ENCODE data around the gene RPS23. TPM values are rescaled to one million over a fixed set of nuclear protein-coding genes. Genes with fewer than 3 reads are reported as not detected.

RPS23 gene
- total and polyA plus RNA-seq, 4 donors: 1,189 to 3,271 (median 1,978) TPM

GRCh38 chr5:82225525-82226172, 52.5 kb downstream of the RPS23 start:
- WGBS, 2 donors: 24 to 31% methylated on average over 7 of the region's 7 CpGs
- ATAC-seq (ENCODE audit: insufficient read depth, low FRiP score) (peak; percentile 90), DNase-seq (peak; percentile 72 to 82 (median 81))

More at GRCh38 chr5:82225525-82226172, 52.5 kb downstream of the RPS23 start:
- Histone ChIP-seq H3K4me3 (no peak overlapping the region), H3K27me3 (ENCODE audit: control insufficient read depth in 3 of 3, insufficient read depth in 3 of 3, low read length in 2 of 3) (no peaks in the 10 kb centered on the region), H3K4me1 (ENCODE audit: control insufficient read depth in 5 of 5, insufficient read depth in 5 of 5, low read length in 5 of 5) (peaks cover 0 to 17% (median 0%) of the 10 kb centered on the region in 5 donors), H3K36me3 (ENCODE audit: control insufficient read depth in 4 of 4, insufficient read depth in 4 of 4, low read length in 4 of 4) (no peaks in the 10 kb centered on the region), H3K9me3 (ENCODE audit: control insufficient read depth in 4 of 4, insufficient read depth in 3 of 4, low read length in 3 of 4) (no peaks in the 10 kb centered on the region), H3K27ac (ENCODE audit: low read depth in 1 of 2, low read length in 1 of 2) (no peak overlapping the region), H3K9ac (ENCODE audit: insufficient read depth in 1 of 2, low read length in 2 of 2) (peak overlapping the region in 1 of 2 donors; percentile 19)
- TF ChIP-seq, protein P1, sequence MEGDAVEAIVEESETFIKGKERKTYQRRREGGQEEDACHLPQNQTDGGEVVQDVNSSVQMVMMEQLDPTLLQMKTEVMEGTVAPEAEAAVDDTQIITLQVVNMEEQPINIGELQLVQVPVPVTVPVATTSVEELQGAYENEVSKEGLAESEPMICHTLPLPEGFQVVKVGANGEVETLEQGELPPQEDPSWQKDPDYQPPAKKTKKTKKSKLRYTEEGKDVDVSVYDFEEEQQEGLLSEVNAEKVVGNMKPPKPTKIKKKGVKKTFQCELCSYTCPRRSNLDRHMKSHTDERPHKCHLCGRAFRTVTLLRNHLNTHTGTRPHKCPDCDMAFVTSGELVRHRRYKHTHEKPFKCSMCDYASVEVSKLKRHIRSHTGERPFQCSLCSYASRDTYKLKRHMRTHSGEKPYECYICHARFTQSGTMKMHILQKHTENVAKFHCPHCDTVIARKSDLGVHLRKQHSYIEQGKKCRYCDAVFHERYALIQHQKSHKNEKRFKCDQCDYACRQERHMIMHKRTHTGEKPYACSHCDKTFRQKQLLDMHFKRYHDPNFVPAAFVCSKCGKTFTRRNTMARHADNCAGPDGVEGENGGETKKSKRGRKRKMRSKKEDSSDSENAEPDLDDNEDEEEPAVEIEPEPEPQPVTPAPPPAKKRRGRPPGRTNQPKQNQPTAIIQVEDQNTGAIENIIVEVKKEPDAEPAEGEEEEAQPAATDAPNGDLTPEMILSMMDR (IDR thresholded peaks at IDR 0.05; ENCODE audit: control extremely low read depth, extremely low read depth): peak; percentile 82

Small RNAs within 50 kb of the gene (small RNA-seq; reads per million reads assigned to genes)
- gene AC010598.1 (ENCODE audit: low replicate concordance): not detected
